HepG2 (cell line): ENCODE results near the gene ZNF804B. TPM values are rescaled to one million over a fixed set of nuclear protein-coding genes. Genes with fewer than 3 reads are reported as not detected.

Source experiments
- ATAC-seq: fragments of 200-7000 bp; cut with Tn5 transposase; 3 replicates; pipeline ENCODE4 v1.9.1; 2020; ENCODE audit warnings: mild to moderate bottlenecking, moderate library complexity
- BruUV-seq: library from RNA; stranded (reverse); fragments of 400-500 nt; replicated peaks from 2 replicates; lab custom pipeline; 2021; lab: Mats Ljungman, UMichigan
- CTCF ChIA-PET: fragments of 300-600 bp; formaldehyde crosslinking; extraction: SDS; loops from one replicate; lab custom pipeline; 2021; ENCODE audit warnings: low total read pairs, inconsistent platforms, low intra/inter-chr PET ratio; lab: Yijun Ruan, JAX
- POLR2A ChIA-PET: fragments of 350-600 bp; sonication (Branson Sonifier 250); formaldehyde crosslinking; loops from one replicate; lab custom pipeline; 2020; ENCODE audit warnings: antibody characterized with exemption, inconsistent platforms; lab: Yijun Ruan, JAX
- DNase-seq: peaks from one replicate; pipeline ENCODE4 v3.0.0-alpha.2; 2015; ENCODE audit warnings: low spot score
- FAIRE-seq: peaks from 3 replicates; lab custom pipeline; 2011; peaks lifted over from hg19 to GRCh38; lab: Jason Lieb, UNC
- H2AFZ ChIP-seq: one replicate; pipeline ENCODE4 v1.6.1; 2011; ENCODE audit warnings: low read length, inconsistent platforms
- H3K27ac ChIP-seq: fragments of 300-600 bp; 3 replicates; pipeline ENCODE4 v1.8.0; 2011; ENCODE audit warnings: mixed run types, mild to moderate bottlenecking, mixed read lengths, low read length, inconsistent platforms; ENCODE audit not compliant: insufficient read depth; ENCODE audit errors: extremely low read length
- H3K27me3 ChIP-seq, 2 experiments: fragments of 200-600 bp in 1 of 2; 2 replicates in 1 of 2; 3 replicates in 1 of 2; pipeline versions ENCODE4 v1.6.0 to v1.8.0; 2011; ENCODE audit warnings: low read length in 2 of 2, mild to moderate bottlenecking in 2 of 2, moderate library complexity in 2 of 2, inconsistent platforms in 1 of 2; ENCODE audit not compliant: insufficient read depth in 2 of 2, control insufficient read depth in 1 of 2
- H3K36me3 ChIP-seq, 2 experiments: fragments of 200-600 bp in 1 of 2; replicated peaks in 1 of 2; 2 replicates in 1 of 2; 3 replicates in 1 of 2; pipeline versions ENCODE4 v1.5.1 to v1.8.0; 2011; ENCODE audit warnings: low read length in 2 of 2, inconsistent platforms in 1 of 2; ENCODE audit not compliant: insufficient read depth in 2 of 2, control insufficient read depth in 1 of 2
- H3K4me1 ChIP-seq: 2 replicates; pipeline ENCODE4 v1.5.1; 2012; ENCODE audit warnings: low read length, inconsistent platforms; ENCODE audit not compliant: insufficient read depth
- H3K4me2 ChIP-seq: 2 replicates; pipeline ENCODE4 v1.6.0; 2011; ENCODE audit warnings: low read depth, low read length, inconsistent platforms
- H3K4me3 ChIP-seq, 3 experiments: fragments of 200-600 bp in 1 of 3; sonication (generic), shearing (Covaris generic) in 1 of 3; replicated peaks in 1 of 3; 2 replicates each; pipeline ENCODE4 v1.5.1; 2011 to 2016; ENCODE audit warnings: low read length in 3 of 3, inconsistent platforms in 2 of 3, low read depth in 2 of 3, mild to moderate bottlenecking in 2 of 3, control low read depth in 1 of 3, mixed read lengths in 1 of 3; ENCODE audit not compliant: insufficient read depth in 1 of 3
- H3K79me2 ChIP-seq: one replicate; pipeline ENCODE4 v1.6.1; 2011; ENCODE audit warnings: low read length, inconsistent platforms; ENCODE audit not compliant: insufficient read depth
- H3K9ac ChIP-seq: 2 replicates; pipeline ENCODE4 v1.6.0; 2011; ENCODE audit warnings: mild to moderate bottlenecking, low read depth, low read length, inconsistent platforms; ENCODE audit not compliant: insufficient read depth
- H3K9me3 ChIP-seq: 2 replicates; pipeline ENCODE4 v1.5.1; 2012; ENCODE audit warnings: mild to moderate bottlenecking, low read length
- H4K20me1 ChIP-seq: 2 replicates; pipeline ENCODE4 v1.6.0; 2011; ENCODE audit warnings: inconsistent platforms, mild to moderate bottlenecking, low read length, moderate library complexity; ENCODE audit not compliant: insufficient read depth
- MAFK ChIP-seq, 2 experiments: IDR thresholded peaks in 1 of 2; conservative IDR thresholded peaks in 1 of 2; 2 replicates each; pipeline ENCODE4 v1.6.1; 2011; ENCODE audit warnings: improper control_type of control experiment in 2 of 2, low read length in 2 of 2
- MAX ChIP-seq: IDR thresholded peaks from 2 replicates; pipeline ENCODE4 v1.6.1; 2012; ENCODE audit warnings: inconsistent platforms
- NCOA2 ChIP-seq: sonication (generic); formaldehyde crosslinking; IDR thresholded peaks from 2 replicates; pipeline ENCODE4 v1.8.0; 2022; ENCODE audit warnings: inconsistent platforms
- STAT5B ChIP-seq: sonication (generic); formaldehyde crosslinking; IDR thresholded peaks from 2 replicates; pipeline ENCODE4 v1.4.0; 2020; ENCODE audit warnings: missing genetic modification reagents
- THAP9 ChIP-seq: sonication (generic); formaldehyde crosslinking; IDR thresholded peaks from 2 replicates; pipeline ENCODE4; 2020; ENCODE audit warnings: missing genetic modification reagents, mild to moderate bottlenecking, borderline replicate concordance
- ZBTB33 ChIP-seq: sonication (generic); formaldehyde crosslinking; IDR thresholded peaks from 2 replicates; pipeline ENCODE4 v1.4.0; 2020; ENCODE audit warnings: missing genetic modification reagents
- ZNF549 ChIP-seq: sonication (generic); formaldehyde crosslinking; IDR thresholded peaks from 2 replicates; pipeline ENCODE4 v1.5.0; 2020; ENCODE audit warnings: missing genetic modification reagents
- ZNF775 ChIP-seq: sonication (generic); formaldehyde crosslinking; IDR thresholded peaks from 2 replicates; pipeline ENCODE4 v1.4.0; 2020; ENCODE audit warnings: missing genetic modification reagents, mild to moderate bottlenecking, moderate library complexity, borderline replicate concordance
- WGBS: methylation state at CpG from one replicate; pipeline ENCODE4 v1.1.6; 2017; ENCODE audit warnings: low lambda C conversion rate; 5-methylcytosine and 5-hydroxymethylcytosine counted together
- in situ Hi-C: cut with HindIII; loops from 2 replicates; pipeline ENCODE4 v1.10.0; 2017; ENCODE audit warnings: low pct_unique_long_range_greater_than_20kb; ENCODE audit not compliant: extremely low pct_ligation_motif_present
- intact Hi-C: fragments of 100-400 bp; cut with micrococcal nuclease; formaldehyde crosslinking; loops from one replicate; pipeline ENCODE4 v1.10.0; 2022; ENCODE audit not compliant: unreplicated experiment
- polyA plus RNA-seq, 8 experiments: library from polyadenylated mRNA; depleted of rRNA in 3 of 8; stranded (reverse) in 7 of 8; unstranded in 1 of 8; fragments of >200 nt; fragmentation: Illumina TruSeq in 4 of 8; extraction: Trizol in 4 of 8; gene quantifications; 2 replicates each; pipeline versions ENCODE4 v1.2.1 to v1.2.3, GENCODE V29; 2011 to 2016; ENCODE audit warnings: low read depth in 4 of 8, missing spikeins in 1 of 8, mixed read lengths in 1 of 8; ENCODE audit not compliant: insufficient read depth in 1 of 8
- total RNA-seq, 5 experiments: library from RNA; depleted of rRNA; stranded (reverse); fragments of >200 nt; fragmentation: Illumina TruSeq; extraction: Trizol; gene quantifications; 2 replicates each; pipeline ENCODE4 v1.2.3, GENCODE V29; 2016; ENCODE audit warnings: low read depth in 1 of 5

ZNF804B gene
- total and polyA plus RNA-seq, 2 of the 13 experiments (the other 11 are each of a cell fraction or from before 2014, with no cell fraction given) = not detected

- DNase-seq (no peak), ATAC-seq (no peak), FAIRE-seq (no peak)
- BruUV-seq = no TSS peak
- no peaks in the 10 kb centered on the region for H4K20me1 ChIP-seq
- CTCF ChIA-PET = no interaction called here
- intact Hi-C loops = no loop called here
- TF ChIP-seq ZBTB33 (CRISPR knock-in tag) (no peak), THAP9 (CRISPR knock-in tag) (no peak), NCOA2 (CRISPR knock-in tag) (no peak), STAT5B (CRISPR knock-in tag) (no peak), ZNF775 (CRISPR knock-in tag) (no peak), MAX (no peak), MAFK (conservative IDR thresholded peaks at IDR 0.05 in 1 of 2, IDR thresholded peaks at IDR 0.05 in 1 of 2; ENCODE audit: low read length in 2 of 2) (peak in 1 of 2 experiments; percentile 60; a peak in 2 of 4 replicates), ZNF549 (CRISPR knock-in tag) (no peak)
- under 1% methylated on average over 3 of the region's 3 CpGs for WGBS
- H3K36me3 ChIP-seq = no peaks in the 10 kb centered on the region
- in situ Hi-C loops = no loop called here
- POLR2A ChIA-PET = no interaction called here
- H3K4me3 ChIP-seq = no peak overlapping the region
- no peak overlapping the region for H3K27ac ChIP-seq
- no peak overlapping the region for H3K9ac ChIP-seq
- no peak overlapping the region for H3K4me2 ChIP-seq
- no peak overlapping the region for H2AFZ ChIP-seq
- no peaks in the 10 kb centered on the region for H3K79me2 ChIP-seq
- H3K27me3 ChIP-seq = no peaks in the 10 kb centered on the region
- H3K9me3 ChIP-seq = no peaks in the 10 kb centered on the region
- H3K4me1 ChIP-seq = no peaks in the 10 kb centered on the region
These were observed 170.2 kb downstream of the ZNF804B start for GRCh38 chr7:88929719-88930118.
